GM12875 (cell line): ENCODE results near the gene DOHH.
"Not testable (repeated sequence)": the region's sequence is repeated elsewhere in the genome, so short reads cannot be mapped to it uniquely, and the experiment has no call there.

Source experiments
- H3K4me3 ChIP-seq: one replicate; pipeline ENCODE4 v1.5.1; 2011; ENCODE audit warnings: low read depth, low read length, control low read depth
- TF ChIP-seq, protein P1 (sequence below): IDR thresholded peaks from 2 replicates; pipeline ENCODE4 v1.5.1; 2011; ENCODE audit warnings: low read depth, mild to moderate bottlenecking, control low read depth, inconsistent platforms, low read length, moderate library complexity, borderline replicate concordance; ENCODE audit not compliant: insufficient read depth

DOHH gene

DNA sequence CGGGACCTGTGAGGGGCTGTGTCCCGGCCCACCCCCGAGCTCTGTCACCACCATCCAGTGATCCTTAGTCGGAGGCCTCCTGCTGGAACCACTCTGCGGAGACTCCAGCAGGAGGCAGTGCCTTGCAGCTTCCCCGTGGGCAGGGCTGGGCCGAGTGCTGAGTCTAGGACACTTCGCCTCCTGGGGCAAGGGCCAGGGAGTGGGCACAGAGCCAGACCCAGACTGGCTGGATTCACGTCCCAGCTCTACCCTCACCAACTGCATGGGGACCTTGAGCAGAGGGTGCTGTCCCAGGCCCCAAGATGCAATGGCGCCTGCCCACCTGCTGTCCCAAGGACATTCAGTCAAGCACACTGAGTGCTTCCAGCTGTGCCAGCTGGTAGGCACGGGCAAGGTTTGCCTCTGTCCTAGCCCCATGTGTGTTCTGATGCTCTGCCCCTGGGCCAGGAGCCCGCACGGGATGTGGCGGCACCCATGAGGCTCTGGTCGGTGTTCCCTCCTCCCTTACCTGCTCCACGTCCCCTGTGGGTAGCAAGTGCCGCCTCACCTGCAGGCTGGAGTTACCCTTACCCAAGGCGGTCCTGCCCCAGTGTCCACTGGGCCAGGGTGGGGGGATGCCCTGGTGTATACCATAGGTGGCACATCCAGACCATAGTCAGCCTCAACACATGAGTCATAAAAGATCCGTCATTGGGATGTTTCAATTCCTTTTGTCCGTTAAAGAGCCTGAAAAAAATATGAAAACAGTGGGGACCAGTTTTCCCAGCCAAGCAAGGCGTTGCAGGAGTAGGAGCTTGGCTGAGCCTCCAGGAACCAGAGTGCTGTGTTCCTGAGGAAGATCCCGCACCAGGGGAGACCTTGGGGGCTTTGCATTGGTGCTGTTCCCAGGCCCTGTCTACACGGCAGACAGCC is 13.0 kb upstream of the DOHH start:
- TF ChIP-seq, protein P1, sequence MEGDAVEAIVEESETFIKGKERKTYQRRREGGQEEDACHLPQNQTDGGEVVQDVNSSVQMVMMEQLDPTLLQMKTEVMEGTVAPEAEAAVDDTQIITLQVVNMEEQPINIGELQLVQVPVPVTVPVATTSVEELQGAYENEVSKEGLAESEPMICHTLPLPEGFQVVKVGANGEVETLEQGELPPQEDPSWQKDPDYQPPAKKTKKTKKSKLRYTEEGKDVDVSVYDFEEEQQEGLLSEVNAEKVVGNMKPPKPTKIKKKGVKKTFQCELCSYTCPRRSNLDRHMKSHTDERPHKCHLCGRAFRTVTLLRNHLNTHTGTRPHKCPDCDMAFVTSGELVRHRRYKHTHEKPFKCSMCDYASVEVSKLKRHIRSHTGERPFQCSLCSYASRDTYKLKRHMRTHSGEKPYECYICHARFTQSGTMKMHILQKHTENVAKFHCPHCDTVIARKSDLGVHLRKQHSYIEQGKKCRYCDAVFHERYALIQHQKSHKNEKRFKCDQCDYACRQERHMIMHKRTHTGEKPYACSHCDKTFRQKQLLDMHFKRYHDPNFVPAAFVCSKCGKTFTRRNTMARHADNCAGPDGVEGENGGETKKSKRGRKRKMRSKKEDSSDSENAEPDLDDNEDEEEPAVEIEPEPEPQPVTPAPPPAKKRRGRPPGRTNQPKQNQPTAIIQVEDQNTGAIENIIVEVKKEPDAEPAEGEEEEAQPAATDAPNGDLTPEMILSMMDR: no peak
- no peak overlapping the region for H3K4me3 ChIP-seq

DNA sequence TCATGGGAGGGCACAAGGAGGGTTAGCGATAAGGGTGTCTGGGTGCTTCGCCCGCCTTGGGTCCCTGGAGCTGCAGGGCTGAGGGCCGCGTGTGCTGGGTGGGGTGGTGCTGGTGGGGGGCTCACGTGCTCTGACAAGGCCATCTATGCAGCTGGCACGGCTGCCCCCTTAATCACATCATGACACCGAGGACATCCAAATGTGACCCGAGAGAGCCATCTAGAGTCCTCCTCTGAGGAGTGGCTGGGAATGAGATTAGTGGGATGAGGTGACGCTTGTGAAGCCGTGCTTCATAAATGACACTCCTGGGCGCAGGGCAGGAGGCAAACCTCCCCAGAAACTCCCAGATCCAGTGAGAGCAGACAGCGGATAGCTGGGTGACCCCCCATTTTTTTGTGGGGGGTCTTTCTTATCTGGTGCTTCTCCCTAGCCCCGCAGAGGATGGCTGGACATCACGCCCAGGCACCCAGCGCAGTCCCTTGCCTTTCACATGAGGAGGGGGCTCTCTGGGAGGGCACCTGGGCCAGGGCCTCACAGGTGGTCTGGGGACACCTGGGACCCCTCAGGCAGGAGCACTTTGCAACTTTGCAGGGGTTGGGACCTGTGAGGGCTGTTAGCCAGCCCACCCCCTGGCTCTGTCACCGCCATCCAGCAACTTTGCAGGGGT is 12.2 kb upstream of the DOHH start:
- no peak overlapping the region for H3K4me3 ChIP-seq
- TF ChIP-seq, protein P1: no peak

DNA sequence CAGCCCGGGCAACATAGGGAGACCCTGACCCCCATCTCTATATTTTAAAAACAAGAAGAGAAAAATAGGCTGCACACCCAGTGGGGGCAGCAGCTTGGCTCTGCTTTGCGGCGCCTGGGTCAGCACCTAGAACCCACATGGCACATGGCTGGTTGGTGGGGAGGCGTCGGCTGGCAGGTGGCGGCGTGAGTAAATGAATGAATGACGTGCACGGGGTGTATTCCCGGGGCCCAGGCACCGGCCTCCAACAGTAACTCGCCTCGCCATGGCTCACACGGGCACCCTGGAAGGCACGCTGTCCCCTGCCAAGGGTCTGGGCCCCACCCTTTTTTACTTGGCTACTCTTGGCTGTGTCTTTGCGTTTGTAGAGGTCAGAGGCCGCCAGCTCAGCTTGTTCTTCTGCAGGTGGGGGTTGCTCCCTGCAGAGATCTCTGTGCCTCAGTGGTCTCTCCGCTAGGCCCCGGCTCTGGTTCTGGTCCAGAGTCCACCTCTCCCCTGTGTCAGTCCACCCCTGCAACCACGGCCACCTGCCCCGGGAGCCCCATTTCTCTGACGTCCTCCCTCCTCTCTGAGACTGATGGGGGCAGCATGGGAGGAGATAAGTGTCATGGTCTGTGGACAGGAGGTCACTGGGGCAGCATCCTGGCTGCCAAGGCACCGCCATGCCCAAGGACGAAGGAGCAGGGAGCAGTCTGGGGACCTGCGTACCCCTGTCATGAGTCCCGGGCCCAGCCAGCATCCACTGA is 11.2 kb upstream of the DOHH start:
- no peak overlapping the region for H3K4me3 ChIP-seq
- TF ChIP-seq, protein P1: no peak

DNA sequence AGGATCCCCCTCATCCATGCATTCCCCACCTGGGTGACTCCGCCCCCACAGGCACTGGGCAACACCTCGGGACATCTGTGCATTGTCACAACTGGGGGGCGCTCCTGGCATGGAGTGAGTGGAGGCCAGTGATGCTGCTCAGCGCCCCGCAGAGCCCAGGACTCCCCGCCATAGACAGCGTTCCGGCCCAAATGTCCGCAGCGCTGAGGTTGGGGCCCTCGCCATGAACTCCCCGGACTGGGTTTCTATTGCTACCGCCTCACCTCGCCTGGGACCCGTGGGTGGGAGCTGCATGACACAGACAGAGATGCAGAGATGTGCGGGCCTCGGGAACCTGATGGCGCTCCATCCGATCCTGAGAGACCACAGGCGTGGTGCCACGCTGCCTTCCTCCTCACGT is 10.3 kb upstream of the DOHH start:
- no peak overlapping the region for H3K4me3 ChIP-seq
- TF ChIP-seq, protein P1: no peak

DNA sequence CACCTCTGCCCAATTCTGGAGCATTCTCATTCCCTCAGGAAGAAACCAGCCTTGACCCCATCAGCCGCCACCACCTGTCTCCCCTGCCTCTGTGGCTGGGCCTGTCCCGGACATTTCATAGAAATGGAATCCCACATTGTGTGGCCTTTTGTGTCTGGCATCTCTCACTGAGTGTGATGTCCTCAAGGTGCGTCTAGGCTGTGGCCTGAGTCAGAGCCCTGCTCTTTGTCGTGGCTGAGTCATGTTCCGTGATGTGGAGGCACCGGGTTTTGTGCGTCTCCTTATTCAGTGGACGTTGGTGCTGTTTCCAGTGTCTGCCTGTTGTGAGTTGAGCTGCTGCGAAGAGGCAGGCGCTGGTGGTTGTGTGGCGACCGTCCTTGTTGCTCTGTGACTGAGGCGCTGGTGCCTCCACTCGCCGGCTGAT is 9.1 kb upstream of the DOHH start:
- TF ChIP-seq, protein P1: no peak

DNA sequence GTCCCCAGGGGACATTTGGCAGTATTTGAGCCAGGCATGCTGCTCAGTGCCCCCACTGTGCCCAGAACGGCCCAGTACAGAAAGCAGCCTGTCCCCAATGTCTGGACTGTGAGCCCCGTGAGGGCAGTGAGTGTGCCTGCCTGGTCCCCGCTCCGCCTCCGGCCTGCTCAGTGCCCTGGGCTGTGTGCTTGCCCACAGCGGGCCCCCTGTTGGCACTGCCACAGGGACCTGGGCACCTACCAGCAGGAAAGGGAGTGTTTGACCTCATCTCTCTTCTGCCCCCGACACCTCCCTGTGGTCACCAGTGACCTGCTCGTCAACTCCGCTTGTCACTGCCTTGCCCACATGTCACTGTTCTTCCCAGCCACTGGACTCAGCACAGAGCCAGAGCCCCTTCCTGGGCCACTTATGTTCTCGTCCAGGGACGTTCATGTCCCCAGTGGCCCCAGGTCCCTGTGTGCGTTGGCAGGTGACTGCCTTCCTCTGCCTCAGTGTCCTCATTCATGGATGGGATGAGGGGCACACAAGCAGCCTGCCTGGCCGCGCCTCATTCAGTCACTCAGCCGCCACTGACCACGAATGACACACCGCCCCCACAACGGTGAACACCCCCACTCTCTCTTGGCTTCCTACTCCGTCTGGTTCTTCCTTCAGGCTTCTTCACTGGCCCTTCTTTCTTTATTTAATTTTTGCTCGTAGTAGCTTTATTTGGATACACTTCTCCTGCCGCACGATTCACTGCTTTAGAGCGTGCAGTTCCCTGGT is 8.5 kb upstream of the DOHH start:
- no peak overlapping the region for H3K4me3 ChIP-seq
- TF ChIP-seq, protein P1: no peak

More for the DNA sequence above, 9.1 kb upstream of the DOHH start:
- H3K4me3 ChIP-seq: no peak overlapping the region

DNA sequence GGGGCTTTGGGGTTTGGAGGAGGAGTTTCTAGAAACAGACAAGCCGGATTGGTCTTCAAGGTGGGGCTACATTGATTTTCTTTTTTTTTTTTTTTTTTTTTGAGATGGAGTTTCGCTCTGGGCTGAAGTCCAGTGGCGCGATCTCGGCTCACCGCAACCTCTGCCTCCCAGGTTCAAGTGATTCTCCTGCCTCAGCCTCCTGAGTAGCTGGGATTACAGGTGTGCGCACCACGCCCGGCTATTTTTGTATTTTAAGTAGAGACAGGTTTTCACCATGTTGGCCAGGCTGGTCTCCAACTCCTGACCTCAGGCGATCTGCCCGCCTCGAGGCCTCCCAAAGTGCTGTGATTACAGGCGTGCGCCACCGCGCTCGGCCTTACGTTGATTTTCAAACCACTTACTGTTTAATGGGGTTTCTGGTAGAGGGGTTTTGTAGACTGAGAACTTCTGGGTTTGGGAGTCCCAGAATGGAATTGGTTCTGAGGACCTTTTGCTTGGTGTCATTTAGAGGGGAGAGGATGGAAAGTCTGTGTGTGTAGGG is 7.7 kb upstream of the DOHH start:
- not testable (repeated sequence) for H3K4me3 ChIP-seq
